Stimulated activated CD4-positive, alpha-beta T cell treated with anti-CD3 and anti-CD28 coated beads, Interleukin-12 subunit alpha, Interleukin-12 subunit beta, amount 100 ng/mL, for 4 hours (primary cell): ENCODE data around the gene GMEB1.
A peak's percentile ranks its signal among the peaks of the same experiment; 100 is the strongest.
"Not testable (repeated sequence)": the region's sequence is repeated elsewhere in the genome, so short reads cannot be mapped to it uniquely, and the experiment has no call there.

Experiments used
- DNase-seq: peaks from one replicate; pipeline ENCODE4 v3.0.0-alpha.2; 2020

Gene GMEB1

GRCh38 chr1:28671254-28671780 is 2.7 kb downstream of the GMEB1 start:
- DNase-seq = no peak

GRCh38 chr1:28672971-28673370 is 4.4 kb downstream of the GMEB1 start:
- not testable (repeated sequence) for DNase-seq

- no peak for DNase-seq
These were observed 7.3 kb downstream of the GMEB1 start for GRCh38 chr1:28675924-28676257.

GRCh38 chr1:28680151-28680550 is 11.6 kb downstream of the GMEB1 start:
- no peak for DNase-seq

- DNase-seq = no peak
These were observed 14.3 kb downstream of the GMEB1 start for GRCh38 chr1:28682840-28683239.

GRCh38 chr1:28684937-28685336 is 16.4 kb downstream of the GMEB1 start:
- no peak for DNase-seq

- not testable (repeated sequence) for DNase-seq
These were observed 23.0 kb downstream of the GMEB1 start for GRCh38 chr1:28691627-28692026.

- no peak for DNase-seq
These were observed 35.0 kb downstream of the GMEB1 start for GRCh38 chr1:28703629-28704028.

GRCh38 chr1:28716336-28716735 is 47.8 kb downstream of the GMEB1 start:
- DNase-seq = no peak

GRCh38 chr1:28718166-28718565 is 49.6 kb downstream of the GMEB1 start:
- no peak for DNase-seq

- DNase-seq = no peak
These were observed 50.2 kb downstream of the GMEB1 start for GRCh38 chr1:28718586-28719331.

GRCh38 chr1:28719332-28719619 is 50.7 kb downstream of the GMEB1 start:
- no peak for DNase-seq

- DNase-seq = no peak
These were observed 51.8 kb downstream of the GMEB1 start for GRCh38 chr1:28720376-28720775.

GRCh38 chr1:28721927-28722326 is 53.3 kb downstream of the GMEB1 start:
- not testable (repeated sequence) for DNase-seq

GRCh38 chr1:28725365-28725764 is 56.8 kb downstream of the GMEB1 start:
- DNase-seq = not testable (repeated sequence)

GRCh38 chr1:28735961-28736449 is 67.4 kb downstream of the GMEB1 start:
- no peak for DNase-seq

- peak; percentile 99 for DNase-seq
These were observed 68.1 kb downstream of the GMEB1 start, which contains the start of gene YTHDF2 for GRCh38 chr1:28736450-28737306. Gene YTHDF2 (plus strand): TSS chr1:28736940. CDS start chr1:28737121, 181 bp downstream.

- peak; percentile 49 for DNase-seq
These were observed 68.9 kb downstream of the GMEB1 start for GRCh38 chr1:28737307-28738132.

- DNase-seq = no peak
These were observed 71.5 kb downstream of the GMEB1 start for GRCh38 chr1:28740118-28740517.

GRCh38 chr1:28744184-28744583 is 75.6 kb downstream of the GMEB1 start:
- DNase-seq = no peak

GRCh38 chr1:28745653-28746173 is 77.1 kb downstream of the GMEB1 start:
- DNase-seq = no peak

- no peak for DNase-seq
These were observed 81.7 kb downstream of the GMEB1 start for GRCh38 chr1:28750330-28750729.
